Karpas-422 (cell line): ENCODE results near the gene EEF1A2. TPM values are rescaled to one million over a fixed set of nuclear protein-coding genes. Genes with fewer than 3 reads are reported as not detected.

Source experiments
- DNase-seq: peaks from one replicate; pipeline ENCODE4 v3.0.0-alpha.2; 2015
- H2AFZ ChIP-seq: fragments of 200-600 bp; sonication (generic); 2 replicates; pipeline ENCODE4 v1.6.1; 2014; ENCODE audit warnings: antibody characterized with exemption, low read length, mixed read lengths
- H3K27ac ChIP-seq: fragments of 200-600 bp; sonication (generic); 2 replicates; pipeline ENCODE4 v1.5.1; 2014; ENCODE audit warnings: mild to moderate bottlenecking, low read length, moderate library complexity
- H3K27me3 ChIP-seq: fragments of 200-600 bp; sonication (generic); 2 replicates; pipeline ENCODE4 v1.6.1; 2014; ENCODE audit warnings: low read length, mixed read lengths
- H3K36me3 ChIP-seq: fragments of 200-600 bp; sonication (generic); 2 replicates; pipeline ENCODE4 v1.6.1; 2014; ENCODE audit warnings: low read length, mixed read lengths; ENCODE audit not compliant: insufficient read depth
- H3K4me1 ChIP-seq: fragments of 200-600 bp; sonication (generic); 2 replicates; pipeline ENCODE4 v1.6.1; 2014; ENCODE audit warnings: mild to moderate bottlenecking, low read length, mixed read lengths
- H3K4me2 ChIP-seq: fragments of 200-600 bp; sonication (generic); 2 replicates; pipeline ENCODE4 v1.6.1; 2014; ENCODE audit warnings: low read length, low read depth, mild to moderate bottlenecking; ENCODE audit not compliant: poor library complexity, severe bottlenecking
- H3K4me3 ChIP-seq: fragments of 200-600 bp; sonication (generic); 2 replicates; pipeline ENCODE4 v1.5.1; 2014; ENCODE audit warnings: mild to moderate bottlenecking, antibody characterized with exemption, low read length, mixed read lengths
- H3K79me2 ChIP-seq: fragments of 200-600 bp; sonication (generic); 2 replicates; pipeline ENCODE4 v1.6.1; 2014; ENCODE audit warnings: mild to moderate bottlenecking, low read length, mixed read lengths
- H3K9ac ChIP-seq: fragments of 200-600 bp; sonication (generic); 2 replicates; pipeline ENCODE4 v1.6.0; 2014; ENCODE audit warnings: low read length
- H3K9me2 ChIP-seq: fragments of 200-600 bp; sonication (generic), shearing (Covaris generic); replicated peaks from 2 replicates; pipeline ENCODE4 v1.6.0; 2014; ENCODE audit warnings: mild to moderate bottlenecking, low read length, moderate library complexity; ENCODE audit not compliant: insufficient read depth
- H3K9me3 ChIP-seq: fragments of 300-700, 200-600 bp; sonication (generic); 2 replicates; pipeline ENCODE4 v1.6.1; 2014; ENCODE audit warnings: low read length, mixed read lengths
- H4K20me1 ChIP-seq: fragments of 200-600 bp; sonication (generic); 2 replicates; pipeline ENCODE4 v1.6.1; 2014; ENCODE audit warnings: mild to moderate bottlenecking, antibody characterized with exemption, low read length, low read depth; ENCODE audit not compliant: insufficient read depth
- total RNA-seq: library from RNA; depleted of rRNA; stranded (reverse); fragments of >200 nt; shearing (Covaris generic); gene quantifications from 2 replicates; pipeline ENCODE4 v1.2.3, GENCODE V29; 2014; ENCODE audit warnings: low replicate concordance

EEF1A2 gene
- total RNA-seq, 1 experiment from 2014 or later = 0.71 TPM

DNA sequence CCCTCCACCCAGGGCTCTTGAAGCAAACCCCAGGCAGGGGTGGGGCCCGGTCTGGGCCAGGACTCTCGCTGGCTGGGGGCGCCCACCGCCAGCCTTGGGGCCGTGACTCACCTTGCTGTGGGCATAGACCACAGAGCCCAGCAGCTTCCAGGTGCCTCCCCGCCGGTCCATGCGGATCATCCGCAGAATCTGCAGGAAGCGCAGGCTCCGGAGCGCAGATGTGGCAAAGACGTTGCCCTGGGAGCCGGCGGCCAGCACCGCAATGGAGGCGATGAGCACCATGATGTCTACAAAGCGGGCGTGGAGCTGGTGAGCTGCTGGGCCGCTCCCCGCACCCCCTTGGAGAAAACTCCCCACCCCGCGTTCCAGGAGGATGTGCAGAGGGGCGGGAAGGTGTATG is 54.3 kb downstream of the EEF1A2 start:
- H3K9me2 ChIP-seq = no peaks in the 10 kb centered on the region
- no peaks in the 10 kb centered on the region for H4K20me1 ChIP-seq
- H3K9me3 ChIP-seq = peaks cover 10% of the 10 kb centered on the region; the same call in 1 of the 2 replicates
- no peaks in the 10 kb centered on the region for H3K4me1 ChIP-seq
- H3K36me3 ChIP-seq = no peaks in the 10 kb centered on the region
- no peak for DNase-seq
- no peak overlapping the region for H3K4me3 ChIP-seq
- H3K27ac ChIP-seq = no peak overlapping the region
- H3K79me2 ChIP-seq = no peaks in the 10 kb centered on the region
- no peaks in the 10 kb centered on the region for H3K27me3 ChIP-seq
- H3K4me2 ChIP-seq = no peak overlapping the region
- H2AFZ ChIP-seq = no peak overlapping the region
- H3K9ac ChIP-seq = no peak overlapping the region

DNA sequence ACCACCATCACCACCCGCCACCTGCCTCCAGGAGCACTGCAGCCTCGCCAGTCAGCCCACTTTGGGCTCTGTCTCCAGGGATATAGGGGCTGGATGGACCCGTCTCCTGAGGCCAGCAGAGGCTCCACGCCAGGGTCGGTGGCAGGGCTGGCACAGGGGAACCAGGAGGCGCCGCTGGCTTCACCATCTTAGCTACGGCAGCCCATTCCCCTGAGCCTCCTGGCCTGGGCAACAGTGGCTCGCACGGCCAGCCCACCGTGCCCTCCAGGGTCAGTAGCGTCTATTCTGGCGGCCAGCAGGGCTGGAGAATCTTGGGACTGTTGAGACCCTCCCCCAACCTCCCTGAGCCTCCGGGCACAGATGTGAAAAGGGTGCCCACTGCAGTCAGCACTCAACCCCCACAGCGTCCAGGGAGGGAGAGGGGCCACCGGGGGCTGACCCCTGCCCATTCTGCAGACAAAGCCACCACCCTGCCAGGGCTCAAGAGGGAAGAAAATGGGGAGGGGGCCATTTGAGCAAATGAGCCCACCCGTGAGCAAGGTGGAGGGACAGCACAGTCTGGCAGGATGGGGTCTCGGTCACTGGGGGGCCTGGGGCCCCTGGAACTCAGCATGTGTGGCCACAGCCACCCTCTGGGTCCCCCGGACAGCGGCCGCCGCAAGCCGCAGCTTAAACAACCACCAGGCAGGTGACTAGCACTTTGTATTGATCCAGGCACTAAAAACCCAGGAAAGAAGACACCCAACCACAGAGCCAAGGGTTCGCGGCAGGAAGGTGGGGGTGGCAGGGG is 55.1 kb downstream of the EEF1A2 start:
- Histone ChIP-seq H3K27ac (no peak overlapping the region), H3K79me2 (no peaks in the 10 kb centered on the region), H3K36me3 (no peaks in the 10 kb centered on the region), H3K9me2 (no peaks in the 10 kb centered on the region), H3K4me3 (no peak overlapping the region), H3K4me2 (no peak overlapping the region), H3K4me1 (no peaks in the 10 kb centered on the region), H4K20me1 (no peaks in the 10 kb centered on the region), H3K9me3 (peaks cover 10% of the 10 kb centered on the region; the same call in 1 of the 2 replicates), H3K27me3 (no peaks in the 10 kb centered on the region), H3K9ac (no peak overlapping the region), H2AFZ (no peak overlapping the region)
- no peak for DNase-seq

DNA sequence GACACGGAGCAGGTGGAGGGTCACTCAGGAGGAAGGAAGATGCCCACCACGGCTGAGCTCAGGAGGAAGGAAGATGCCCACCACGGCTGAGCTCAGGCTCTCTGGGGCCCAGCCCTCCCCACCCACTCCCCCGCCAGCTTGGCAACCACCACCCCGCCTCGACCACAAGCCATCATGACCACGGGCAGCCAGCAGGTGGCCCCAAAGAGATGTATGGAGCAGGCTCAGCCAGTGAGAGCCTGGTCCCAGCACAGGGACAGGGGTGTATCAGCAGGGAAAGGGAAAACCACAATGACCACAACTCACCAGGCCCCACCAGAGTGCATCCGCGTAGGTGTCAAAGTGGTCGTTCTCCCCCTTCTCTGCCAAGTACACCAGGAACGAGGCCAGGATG is 56.8 kb downstream of the EEF1A2 start:
- Histone ChIP-seq H2AFZ (no peak overlapping the region), H3K9me2 (no peaks in the 10 kb centered on the region), H3K4me3 (no peak overlapping the region), H3K27me3 (no peaks in the 10 kb centered on the region), H3K4me2 (no peak overlapping the region), H3K79me2 (no peaks in the 10 kb centered on the region), H3K9ac (no peak overlapping the region), H3K36me3 (no peaks in the 10 kb centered on the region), H3K27ac (no peak overlapping the region), H3K9me3 (peaks cover 10% of the 10 kb centered on the region; the same call in 1 of the 2 replicates), H4K20me1 (no peaks in the 10 kb centered on the region), H3K4me1 (no peaks in the 10 kb centered on the region)
- peak; percentile 46 for DNase-seq

DNA sequence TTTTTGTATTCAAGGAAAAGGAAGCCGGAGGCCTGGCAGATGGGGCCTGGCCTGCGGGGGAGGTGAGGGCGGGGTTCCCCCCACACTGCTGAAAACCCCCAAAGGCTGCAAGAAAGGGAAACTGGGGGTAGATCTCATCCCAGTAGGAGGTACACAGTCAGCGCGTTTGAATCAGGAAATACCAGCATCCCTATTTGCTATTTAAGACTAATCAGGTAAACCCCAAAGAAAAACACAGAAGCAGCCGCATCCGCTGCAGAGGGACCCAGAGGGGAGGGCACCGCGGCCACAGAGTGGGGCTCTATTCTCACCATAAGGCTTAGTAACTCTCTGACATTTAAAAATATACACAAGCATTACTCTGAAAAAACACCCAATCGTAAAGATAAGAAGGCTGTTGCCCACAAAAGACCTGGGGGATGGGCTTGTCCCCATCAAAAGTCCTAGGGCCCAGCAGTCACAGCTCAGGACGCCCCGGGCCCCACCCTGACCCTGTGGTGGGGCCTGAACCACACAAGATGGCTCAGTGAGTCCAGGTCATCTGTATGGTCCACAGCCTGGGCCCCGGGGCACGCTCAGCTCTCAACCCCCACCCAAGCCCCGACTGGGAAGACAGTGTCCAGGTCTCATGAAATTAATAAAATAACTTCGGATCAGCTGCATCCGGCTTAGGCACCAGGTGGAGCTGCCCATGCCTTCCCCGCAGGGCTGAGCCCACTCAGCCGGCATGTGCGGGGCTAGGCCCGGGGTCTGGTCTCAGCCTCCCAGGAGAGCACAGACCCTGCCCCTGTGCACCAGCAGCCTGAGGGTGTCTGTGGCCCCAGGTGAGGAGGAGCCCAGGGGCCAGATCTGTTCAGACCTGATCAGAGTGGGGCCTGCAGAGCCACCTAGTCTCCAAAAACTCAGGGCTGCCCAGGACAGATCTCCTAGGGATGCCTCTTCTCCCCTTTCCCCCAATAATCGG is 57.5 kb downstream of the EEF1A2 start:
- no peaks in the 10 kb centered on the region for H3K4me1 ChIP-seq
- H2AFZ ChIP-seq = no peak overlapping the region
- no peaks in the 10 kb centered on the region for H3K9me2 ChIP-seq
- H3K27ac ChIP-seq = no peak overlapping the region
- H3K79me2 ChIP-seq = no peaks in the 10 kb centered on the region
- H4K20me1 ChIP-seq = no peaks in the 10 kb centered on the region
- no peak for DNase-seq
- H3K4me3 ChIP-seq = no peak overlapping the region
- no peaks in the 10 kb centered on the region for H3K36me3 ChIP-seq
- no peak overlapping the region for H3K9ac ChIP-seq
- no peaks in the 10 kb centered on the region for H3K27me3 ChIP-seq
- H3K4me2 ChIP-seq = no peak overlapping the region
- peaks cover 10% of the 10 kb centered on the region; the same call in 1 of the 2 replicates for H3K9me3 ChIP-seq

DNA sequence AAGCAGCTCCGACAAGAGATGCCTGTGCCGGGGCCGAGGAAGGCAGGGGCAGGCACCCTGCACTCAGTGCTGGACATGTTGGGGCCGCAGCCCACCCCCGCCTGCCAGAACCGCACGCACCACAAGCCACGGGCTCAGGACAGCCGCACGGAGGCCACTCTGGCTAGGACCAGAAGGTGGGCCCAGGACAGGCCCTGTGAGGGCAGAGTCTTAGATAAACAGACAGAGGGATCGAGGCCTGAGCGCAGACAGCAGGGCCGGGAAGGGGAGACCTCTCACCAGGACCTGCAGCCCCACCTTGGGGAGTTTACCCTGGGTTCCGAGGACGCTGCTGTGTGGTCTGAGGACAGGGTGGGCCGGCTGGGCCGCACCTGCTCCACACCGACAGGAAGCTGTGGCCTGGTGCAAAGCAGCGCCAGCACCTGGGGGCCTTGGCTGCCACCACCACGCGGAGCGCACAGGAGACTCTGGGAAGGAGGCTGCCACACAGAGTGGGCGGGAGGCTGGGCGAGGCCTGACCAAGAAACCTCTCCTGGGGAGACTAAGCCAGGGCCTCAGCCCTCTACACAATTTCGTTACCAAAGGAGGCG is 58.4 kb downstream of the EEF1A2 start:
- Histone ChIP-seq H2AFZ (no peak overlapping the region), H3K4me2 (no peak overlapping the region), H3K9ac (no peak overlapping the region), H3K36me3 (no peaks in the 10 kb centered on the region), H3K9me3 (peaks cover 10% of the 10 kb centered on the region; the same call in 1 of the 2 replicates), H3K4me3 (no peak overlapping the region), H3K4me1 (no peaks in the 10 kb centered on the region), H4K20me1 (no peaks in the 10 kb centered on the region), H3K27ac (no peak overlapping the region), H3K79me2 (no peaks in the 10 kb centered on the region), H3K27me3 (no peaks in the 10 kb centered on the region), H3K9me2 (no peaks in the 10 kb centered on the region)
- DNase-seq = no peak

- Histone ChIP-seq H3K9ac (no peak overlapping the region), H3K4me3 (no peak overlapping the region), H3K36me3 (no peaks in the 10 kb centered on the region), H3K9me2 (no peaks in the 10 kb centered on the region), H3K79me2 (no peaks in the 10 kb centered on the region), H2AFZ (no peak overlapping the region), H3K27ac (no peak overlapping the region), H4K20me1 (no peaks in the 10 kb centered on the region), H3K4me1 (no peaks in the 10 kb centered on the region), H3K4me2 (no peak overlapping the region), H3K27me3 (no peaks in the 10 kb centered on the region), H3K9me3 (peaks cover 10% of the 10 kb centered on the region; the same call in 1 of the 2 replicates)
- DNase-seq = no peak
Observed at GRCh38 chr20:63439866-63440265, 59.0 kb downstream of the EEF1A2 start.

- Histone ChIP-seq H3K9me2 (no peaks in the 10 kb centered on the region), H3K9me3 (no peaks in the 10 kb centered on the region), H3K4me1 (no peaks in the 10 kb centered on the region), H2AFZ (no peak overlapping the region), H3K4me3 (no peak overlapping the region), H3K27me3 (no peaks in the 10 kb centered on the region), H3K79me2 (no peaks in the 10 kb centered on the region), H3K36me3 (no peaks in the 10 kb centered on the region), H3K27ac (no peak overlapping the region), H3K9ac (no peak overlapping the region), H4K20me1 (0 out of 2 replicates have a peak, but pooled peaks cover 5% of the 10 kb centered on the region), H3K4me2 (no peak overlapping the region)
- DNase-seq = no peak
Observed at GRCh38 chr20:63438121-63438520, 60.8 kb downstream of the EEF1A2 start.
